Measurements from ENCODE around the gene SYN1. TPM values are rescaled to one million over a fixed set of nuclear protein-coding genes. Genes with fewer than 3 reads are reported as not detected.

SYN1 gene
- polyA plus RNA-seq, 1 of the 3 experiments (the other 2 are of a cell fraction): 0.08 TPM

- ChIA-PET CTCF (no interaction called here), POLR2A (no interaction called here)
- Histone ChIP-seq H3K9ac (no peak overlapping the region), H3K4me1 (ENCODE audit: control insufficient read depth in 1 of 2, insufficient read depth in 2 of 2, low read depth in 1 of 2, low read length in 1 of 2) (no peaks in the 10 kb centered on the region), H2AFZ (ENCODE audit: low read depth) (no peak overlapping the region), H3K27me3 (ENCODE audit: insufficient read depth) (no peaks in the 10 kb centered on the region), H3K36me3 (replicated peaks in 1 of 2; ENCODE audit: control insufficient read depth in 1 of 2, insufficient read depth in 2 of 2, low read length in 1 of 2) (no peaks in the 10 kb centered on the region), H3K4me2 (no peak overlapping the region), H3K9me3 (no peaks in the 10 kb centered on the region), H3K79me2 (ENCODE audit: insufficient read depth) (no peaks in the 10 kb centered on the region), H3K9me2 (no peaks in the 10 kb centered on the region), H3K4me3 (ENCODE audit: low read depth in 2 of 2, low read length in 1 of 2) (no peak overlapping the region), H3F3A (replicated peaks; ENCODE audit: insufficient read depth) (no peaks in the 10 kb centered on the region), H3K27ac (ENCODE audit: low read depth in 2 of 2, low read length in 1 of 2) (no peak overlapping the region), H4K20me1 (ENCODE audit: insufficient read depth) (no peaks in the 10 kb centered on the region)
- TF ChIP-seq RCOR1 (IDR thresholded peaks at IDR 0.05; ENCODE audit: low read length) (no peak), TCF12 (IDR thresholded peaks at IDR 0.05) (no peak), GATA2 (CRISPR knock-in tag; IDR thresholded peaks at IDR 0.05) (no peak), SMC3 (IDR thresholded peaks at IDR 0.05; ENCODE audit: low read depth, low read length) (no peak), ELF1 (IDR thresholded peaks at IDR 0.05) (no peak), EZH2phosphoT487 (IDR thresholded peaks at IDR 0.05; ENCODE audit: borderline replicate concordance, low read depth) (no peak), RFX5 (IDR thresholded peaks at IDR 0.05; ENCODE audit: low read length) (no peak), USF2 (IDR thresholded peaks at IDR 0.05; ENCODE audit: borderline replicate concordance, low read depth, low read length) (no peak), EP300 (IDR thresholded peaks at IDR 0.05; ENCODE audit: borderline replicate concordance in 1 of 2, low read depth in 1 of 2, low read length in 1 of 2) (no peak), RXRA (IDR thresholded peaks at IDR 0.05; ENCODE audit: borderline replicate concordance, low read depth) (no peak), TEAD4 (IDR thresholded peaks at IDR 0.05; ENCODE audit: borderline replicate concordance, insufficient read depth) (no peak), RAD21 (IDR thresholded peaks at IDR 0.05; ENCODE audit: low read length) (no peak), PBX3 (IDR thresholded peaks at IDR 0.05) (no peak), CHD2 (IDR thresholded peaks at IDR 0.05; ENCODE audit: low read length, partially characterized antibody) (no peak), FOSL2 (IDR thresholded peaks at IDR 0.05; ENCODE audit: borderline replicate concordance, low read depth) (no peak), FOXM1 (IDR thresholded peaks at IDR 0.05; ENCODE audit: low read depth) (no peak), JUND (IDR thresholded peaks at IDR 0.05) (no peak)
- DNase-seq: no peak
- WGBS (ENCODE audit: low lambda C conversion rate): 57% methylated on average over 5 of the region's 5 CpGs
Measured at GRCh38 chrX:47590984-47591383, 28.7 kb downstream of the SYN1 start.

DNA sequence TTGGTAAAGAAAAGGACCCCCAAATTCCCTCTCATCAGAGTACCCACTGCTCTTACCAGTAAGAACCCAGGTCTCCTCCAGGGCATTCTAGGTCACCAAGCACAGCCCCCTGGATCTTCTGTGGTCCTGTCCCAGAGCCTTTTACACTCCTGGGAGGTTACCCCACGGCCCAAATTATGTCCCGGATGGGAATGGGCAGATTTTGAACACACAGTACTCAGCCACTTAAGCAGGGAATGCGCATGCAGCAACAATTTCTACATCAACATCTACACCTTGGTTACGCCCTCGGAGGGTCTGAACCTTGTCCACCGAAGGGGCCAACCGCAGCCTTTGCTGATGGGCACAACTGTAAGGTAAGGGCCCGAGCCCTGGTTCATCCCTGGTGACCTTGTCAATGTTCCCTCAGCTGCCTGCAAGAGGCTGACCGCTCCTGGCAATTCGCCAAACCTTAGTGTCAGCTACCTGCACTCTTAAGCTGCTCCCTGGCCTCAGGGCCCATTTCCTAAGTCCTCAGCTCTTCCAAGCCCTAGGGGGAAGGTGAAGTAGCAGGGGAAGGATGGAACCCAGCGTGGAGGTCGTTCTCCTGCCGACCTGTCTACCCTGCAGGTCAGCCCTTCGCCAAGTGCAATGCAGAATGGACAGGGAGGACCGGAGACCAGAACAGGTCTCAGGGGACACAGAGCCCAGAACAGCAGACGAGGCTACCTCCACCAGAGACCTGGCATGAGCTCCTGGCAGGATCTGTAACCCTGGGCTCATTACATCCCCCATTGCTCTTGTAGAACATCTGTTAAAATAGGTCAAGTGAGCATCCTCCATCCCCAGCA lies 31.5 kb downstream of the SYN1 start:
- Histone ChIP-seq H3K36me3 (replicated peaks in 1 of 2; ENCODE audit: control insufficient read depth in 1 of 2, insufficient read depth in 2 of 2, low read length in 1 of 2) (peaks cover 0 to 2% of the 10 kb centered on the region in 2 experiments), H3K9ac (no peak overlapping the region), H4K20me1 (ENCODE audit: insufficient read depth) (no peaks in the 10 kb centered on the region), H3K4me1 (ENCODE audit: control insufficient read depth in 1 of 2, insufficient read depth in 2 of 2, low read depth in 1 of 2, low read length in 1 of 2) (no peaks in the 10 kb centered on the region), H3K79me2 (ENCODE audit: insufficient read depth) (peaks cover 7% of the 10 kb centered on the region; the same call in 1 of the 2 replicates), H2AFZ (ENCODE audit: low read depth) (no peak overlapping the region), H3K27me3 (ENCODE audit: insufficient read depth) (no peaks in the 10 kb centered on the region), H3K9me2 (no peaks in the 10 kb centered on the region), H3K27ac (ENCODE audit: low read depth in 2 of 2, low read length in 1 of 2) (no peak overlapping the region), H3K4me3 (ENCODE audit: low read depth in 2 of 2, low read length in 1 of 2) (no peak overlapping the region), H3K9me3 (no peaks in the 10 kb centered on the region), H3F3A (replicated peaks; ENCODE audit: insufficient read depth) (peaks cover 8% of the 10 kb centered on the region), H3K4me2 (no peak overlapping the region)
- POLR2A ChIA-PET: no interaction called here
- no peak for DNase-seq
- CTCF ChIA-PET: interaction anchor here (1.6 kb wide), 2 partner anchors 11 to 56 kb away, joined by 3 to 5 read pairs; no protein-coding TSS in a partner anchor
- 66% methylated on average over 16 of the region's 16 CpGs for WGBS (ENCODE audit: low lambda C conversion rate)
- TF ChIP-seq MEF2A (IDR thresholded peaks at IDR 0.05; ENCODE audit: borderline replicate concordance, low read depth): no peak
- TF ChIP-seq SMC3 (IDR thresholded peaks at IDR 0.05; ENCODE audit: low read depth, low read length): no peak
- TF ChIP-seq, protein P1, sequence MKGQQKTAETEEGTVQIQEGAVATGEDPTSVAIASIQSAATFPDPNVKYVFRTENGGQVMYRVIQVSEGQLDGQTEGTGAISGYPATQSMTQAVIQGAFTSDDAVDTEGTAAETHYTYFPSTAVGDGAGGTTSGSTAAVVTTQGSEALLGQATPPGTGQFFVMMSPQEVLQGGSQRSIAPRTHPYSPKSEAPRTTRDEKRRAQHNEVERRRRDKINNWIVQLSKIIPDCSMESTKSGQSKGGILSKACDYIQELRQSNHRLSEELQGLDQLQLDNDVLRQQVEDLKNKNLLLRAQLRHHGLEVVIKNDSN (IDR thresholded peaks at IDR 0.05; ENCODE audit: borderline replicate concordance, low read depth): no peak
- no peak for TF ChIP-seq IRF3 (IDR thresholded peaks at IDR 0.05; ENCODE audit: low read depth, low read length)
- TF ChIP-seq NRF1 (IDR thresholded peaks at IDR 0.05; ENCODE audit: low read depth, low read length): no peak
- TF ChIP-seq SIN3A (IDR thresholded peaks at IDR 0.05; ENCODE audit: borderline replicate concordance, low read depth, low read length): no peak
